NCI-H526 treated with DMSO at 0.1 percent for 48 hours (cell line): ENCODE data around the gene CNGA2.

ENCODE experiments used
- DNase-seq: peaks from one replicate; lab custom pipeline; 2025; lab: John Stamatoyannopoulos, UW

The CNGA2 gene

GRCh38 chrX:151753313-151754046 lies 18.9 kb downstream of the CNGA2 start:
- no peak for DNase-seq

DNA sequence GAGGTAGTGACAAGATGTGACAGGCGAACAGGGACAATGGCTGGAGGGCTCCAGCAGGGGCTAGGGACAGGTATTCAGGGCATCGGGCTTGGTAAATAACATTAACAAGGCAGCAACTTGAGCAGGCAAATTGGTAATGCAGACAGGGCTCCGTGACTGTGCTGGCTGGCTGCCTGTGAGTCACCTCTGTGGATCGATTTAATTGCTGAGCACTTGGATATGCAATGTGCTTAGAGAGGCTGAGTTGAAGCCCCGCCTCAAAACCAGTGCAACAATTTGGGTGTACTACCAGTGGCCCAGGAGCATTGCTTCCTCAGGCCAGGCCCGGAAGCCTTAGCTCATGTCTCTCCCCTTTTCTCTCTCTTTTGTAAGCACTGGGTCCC lies 19.5 kb downstream of the CNGA2 start:
- no peak for DNase-seq

GRCh38 chrX:151754641-151755215 lies 20.2 kb downstream of the CNGA2 start:
- DNase-seq, result no peak

- DNase-seq, result no peak
Observed at GRCh38 chrX:151759041-151759708, 24.6 kb downstream of the CNGA2 start.

DNA sequence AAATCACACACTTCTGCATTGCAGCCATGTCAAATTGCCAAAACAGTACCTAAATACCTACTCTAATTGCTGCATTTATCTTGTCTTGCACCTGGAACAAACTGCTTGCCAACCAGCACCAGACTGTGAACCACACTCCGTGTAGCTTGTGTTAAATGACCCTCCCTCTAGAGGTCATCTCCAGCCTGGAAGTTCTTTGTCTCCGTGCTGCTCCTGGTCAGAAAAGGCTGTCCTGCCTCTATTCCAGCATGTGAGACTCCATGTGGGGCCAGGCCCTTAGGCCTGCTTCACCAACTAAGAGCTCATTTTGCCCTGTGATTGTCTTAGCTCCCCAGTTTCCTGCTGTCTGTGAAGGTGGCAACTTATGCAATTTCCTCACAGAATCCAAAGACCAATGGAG lies 28.3 kb downstream of the CNGA2 start:
- no peak for DNase-seq

DNA sequence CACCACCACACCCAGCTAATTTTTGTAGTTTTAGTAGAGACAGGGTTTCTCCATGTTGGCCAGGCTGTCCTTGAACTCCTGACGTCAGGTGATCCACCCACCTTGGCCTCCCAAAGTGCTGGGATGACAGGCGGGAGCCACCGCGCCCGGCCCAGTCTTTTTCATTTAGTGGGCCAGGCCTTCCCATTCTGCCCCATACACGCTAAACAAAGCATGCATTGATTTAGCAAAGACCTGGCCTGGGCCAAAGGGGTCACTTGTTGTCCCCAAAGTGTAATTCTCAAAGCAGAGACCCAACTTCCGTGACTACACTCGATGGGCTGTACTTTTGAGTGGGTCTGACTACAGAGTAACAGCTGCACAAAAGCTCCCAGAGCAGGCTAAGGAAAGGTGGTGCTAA lies 29.2 kb downstream of the CNGA2 start:
- no peak for DNase-seq

GRCh38 chrX:151765026-151765425 lies 30.5 kb downstream of the CNGA2 start:
- no peak for DNase-seq

- DNase-seq, result no peak
Observed at GRCh38 chrX:151771726-151772125, 37.2 kb downstream of the CNGA2 start.

- no peak for DNase-seq
Observed at GRCh38 chrX:151773434-151773833, 38.9 kb downstream of the CNGA2 start.

GRCh38 chrX:151774421-151774820 lies 39.9 kb downstream of the CNGA2 start:
- DNase-seq, result no peak

GRCh38 chrX:151776181-151776731 lies 41.7 kb downstream of the CNGA2 start:
- no peak for DNase-seq

DNA sequence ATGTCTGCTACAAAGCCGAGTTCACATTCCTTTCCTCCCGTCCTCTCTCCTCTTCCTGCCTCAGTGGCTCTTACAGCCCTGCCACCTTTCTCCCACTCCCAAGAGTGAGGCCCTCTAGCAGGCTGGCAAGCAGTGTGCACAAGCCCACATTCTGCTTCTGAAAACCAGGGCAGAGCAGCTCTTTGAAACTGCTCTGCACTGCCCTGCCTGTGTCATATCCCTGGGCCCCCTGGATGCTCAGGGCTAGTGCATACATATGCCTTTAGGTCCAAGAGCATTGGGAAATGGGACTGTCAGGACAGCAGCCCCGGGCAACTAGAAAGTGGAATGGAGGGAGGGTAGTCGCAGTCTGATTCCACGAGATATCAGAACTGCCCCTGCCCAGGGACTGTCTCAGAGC lies 42.4 kb downstream of the CNGA2 start:
- DNase-seq, result no peak

DNA sequence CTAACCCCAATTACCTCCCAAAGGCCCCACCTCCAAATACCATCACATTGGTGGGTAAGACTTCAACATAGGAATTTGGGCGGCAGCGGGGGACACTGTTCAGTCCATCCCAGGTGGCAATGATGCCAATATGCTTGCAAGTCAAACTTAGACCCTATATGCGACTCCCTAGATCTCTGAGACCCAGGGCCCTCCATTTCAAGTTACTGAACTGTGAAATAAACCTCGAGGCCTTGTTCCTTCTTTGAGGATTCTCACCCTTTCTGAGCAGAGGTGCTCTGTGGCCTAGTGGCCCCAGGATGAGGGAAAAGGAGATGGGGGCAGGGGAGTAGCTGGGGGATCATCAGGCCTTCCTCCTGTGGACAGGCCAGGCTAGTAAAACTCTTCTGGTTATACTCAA lies 44.7 kb downstream of the CNGA2 start:
- DNase-seq, result no peak

GRCh38 chrX:151780621-151781020 lies 46.1 kb downstream of the CNGA2 start:
- no peak for DNase-seq

GRCh38 chrX:151789179-151789800 lies 54.7 kb downstream of the CNGA2 start:
- no peak for DNase-seq

DNA sequence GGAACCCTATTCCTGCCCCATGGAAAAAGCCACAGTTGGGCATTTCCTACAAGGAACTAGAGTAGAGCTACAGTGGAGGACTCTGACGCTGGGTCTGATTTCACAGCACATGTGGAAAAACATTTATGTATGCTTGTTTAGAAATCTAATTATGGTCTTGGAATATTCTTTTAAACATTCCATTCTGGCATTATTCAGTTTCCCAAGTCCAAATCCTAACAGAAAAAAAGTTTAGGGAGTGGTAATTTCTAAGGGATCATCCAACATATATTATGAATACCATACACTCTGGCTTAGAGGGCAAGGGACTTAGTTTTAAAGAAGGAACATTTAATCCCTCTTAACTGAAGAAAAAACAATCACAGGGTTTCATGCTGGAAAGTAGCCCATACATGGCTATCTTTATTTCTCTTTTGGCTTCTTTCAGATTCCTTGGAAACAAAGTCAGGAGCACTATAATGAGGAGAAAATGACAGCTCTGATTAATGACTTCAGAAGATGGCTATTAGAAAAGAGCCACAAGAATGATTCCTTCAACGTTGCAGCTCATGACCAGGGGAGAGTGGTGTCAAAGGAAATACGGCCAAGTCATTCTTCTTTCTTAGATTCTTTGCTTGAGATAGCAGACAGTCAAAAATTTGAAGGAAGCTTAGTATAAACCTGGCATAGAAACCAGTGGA lies 56.1 kb downstream of the CNGA2 start:
- DNase-seq, result no peak

GRCh38 chrX:151791961-151792360 lies 57.4 kb downstream of the CNGA2 start:
- no peak for DNase-seq

DNA sequence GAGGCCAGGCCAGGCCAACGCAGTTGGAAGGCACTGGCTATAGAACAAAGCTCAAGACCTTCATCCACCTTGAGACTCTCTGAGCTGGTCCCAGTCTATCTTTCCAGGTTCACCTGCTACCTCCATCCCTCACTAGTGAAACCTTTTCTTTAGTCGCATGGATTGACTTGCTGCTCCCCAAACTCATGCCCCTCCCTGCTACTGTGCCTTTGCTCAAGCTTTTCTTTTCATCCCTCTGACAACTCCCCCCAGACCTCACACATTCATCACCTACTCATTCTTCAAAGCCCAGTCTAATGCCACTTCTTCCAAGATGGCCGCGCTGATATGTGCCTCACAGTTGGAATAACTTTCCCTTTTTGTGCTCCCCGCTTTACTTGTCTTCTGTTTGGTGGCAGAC lies 58.0 kb downstream of the CNGA2 start:
- DNase-seq, result no peak

DNA sequence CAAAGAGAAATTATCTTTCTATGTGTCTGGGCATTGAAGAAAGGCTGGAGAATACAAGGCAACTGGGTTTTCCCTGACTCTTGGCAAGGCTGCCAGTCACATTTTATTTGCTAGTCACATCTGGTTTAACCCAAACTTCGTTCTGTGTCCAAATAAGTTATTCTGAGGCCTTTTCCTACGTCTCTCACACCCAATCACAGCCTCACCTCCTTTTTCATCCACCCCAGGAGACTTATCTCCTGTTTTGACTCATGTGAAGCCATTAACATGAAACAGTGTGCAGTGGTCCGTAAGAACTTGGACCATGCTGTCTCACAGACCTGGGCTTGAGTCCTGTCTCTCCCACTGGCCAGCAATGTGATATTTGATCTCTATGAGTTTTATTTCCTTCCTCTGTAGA lies 59.3 kb downstream of the CNGA2 start:
- DNase-seq, result no peak
